Liver (tissue), 9 donors: Measurements from ENCODE around the gene TECTA. TPM values are rescaled to one million over a fixed set of nuclear protein-coding genes. Genes with fewer than 3 reads are reported as not detected.

Experiments used
- DNase-seq: peaks from one replicate; pipeline ENCODE4 v3.0.0-alpha.2; 2017; ENCODE audit warnings: low spot score
- H3K27ac ChIP-seq, 2 donors: one replicate each; pipeline ENCODE4 v1.7.0; 2013; ENCODE audit warnings: inconsistent platforms in 2 of 2, low read length in 2 of 2, control low read depth in 1 of 2, low read depth in 1 of 2, mild to moderate bottlenecking in 1 of 2
- H3K27me3 ChIP-seq, 4 donors: one replicate each; pipeline versions ENCODE4 v1.6.1 to v1.7.0; 2013; ENCODE audit warnings: low read length in 3 of 4, inconsistent platforms in 1 of 4, mild to moderate bottlenecking in 1 of 4, moderate library complexity in 1 of 4; ENCODE audit not compliant: control insufficient read depth in 4 of 4, insufficient read depth in 4 of 4
- H3K36me3 ChIP-seq, 4 donors: one replicate each; pipeline versions ENCODE4 v1.6.1 to v1.7.0; 2013; ENCODE audit warnings: low read length in 3 of 4, mild to moderate bottlenecking in 3 of 4, low read depth in 1 of 4, moderate library complexity in 1 of 4; ENCODE audit not compliant: control insufficient read depth in 4 of 4, insufficient read depth in 3 of 4
- H3K4me1 ChIP-seq, 4 donors: one replicate each; pipeline versions ENCODE4 v1.6.1 to v1.7.0; 2013; ENCODE audit warnings: low read length in 3 of 4, mild to moderate bottlenecking in 3 of 4, moderate library complexity in 1 of 4; ENCODE audit not compliant: control insufficient read depth in 4 of 4, insufficient read depth in 4 of 4
- H3K4me3 ChIP-seq, 3 donors: one replicate each; pipeline versions ENCODE4 v1.6.1 to v1.7.0; 2013; ENCODE audit warnings: low read length in 3 of 3, control low read depth in 1 of 3, low read depth in 1 of 3, mild to moderate bottlenecking in 1 of 3
- H3K9ac ChIP-seq, 2 donors: one replicate each; pipeline ENCODE4 v1.7.0; 2013; ENCODE audit warnings: low read length in 2 of 2, mild to moderate bottlenecking in 2 of 2, moderate library complexity in 2 of 2, control low read depth in 1 of 2, low read depth in 1 of 2
- H3K9me3 ChIP-seq, 4 donors: one replicate each; pipeline versions ENCODE4 v1.6.1 to v1.7.0; 2013; ENCODE audit warnings: low read length in 3 of 4; ENCODE audit not compliant: control insufficient read depth in 4 of 4
- EGR1 ChIP-seq, 2 donors: IDR thresholded peaks; 2 replicates each; pipeline ENCODE4 v1.6.1; 2016 to 2018; ENCODE audit warnings: antibody characterized with exemption in 2 of 2, low read depth in 2 of 2
- FOXA1 ChIP-seq: IDR thresholded peaks from 2 replicates; pipeline ENCODE4 v1.6.1; 2016; ENCODE audit warnings: antibody characterized with exemption
- GABPA ChIP-seq, 2 donors: IDR thresholded peaks in 1 of 2; conservative IDR thresholded peaks in 1 of 2; 2 replicates each; pipeline ENCODE4 v1.6.1; 2016; ENCODE audit warnings: antibody characterized with exemption in 2 of 2, mild to moderate bottlenecking in 1 of 2, moderate library complexity in 1 of 2
- HNF4A ChIP-seq, 2 donors: conservative IDR thresholded peaks; 2 replicates each; pipeline ENCODE4 v1.6.1; 2016; ENCODE audit warnings: antibody characterized with exemption in 2 of 2, mild to moderate bottlenecking in 2 of 2
- HNF4G ChIP-seq: IDR thresholded peaks from 2 replicates; pipeline ENCODE4 v1.6.1; 2016; ENCODE audit warnings: antibody characterized with exemption
- JUND ChIP-seq, 2 donors: IDR thresholded peaks; 2 replicates each; pipeline ENCODE4 v1.6.1; 2016; ENCODE audit warnings: antibody characterized with exemption in 2 of 2
- NR2F2 ChIP-seq: IDR thresholded peaks from 2 replicates; pipeline ENCODE4 v1.6.1; 2016; ENCODE audit warnings: antibody characterized with exemption
- RAD21 ChIP-seq, 2 donors: IDR thresholded peaks; 2 replicates each; pipeline ENCODE4 v1.6.1; 2016; ENCODE audit warnings: antibody characterized with exemption in 2 of 2, mild to moderate bottlenecking in 2 of 2
- SP1 ChIP-seq: IDR thresholded peaks from 2 replicates; pipeline ENCODE4 v1.6.1; 2018; ENCODE audit warnings: antibody characterized with exemption, mild to moderate bottlenecking
- TAF1 ChIP-seq: conservative IDR thresholded peaks from 2 replicates; pipeline ENCODE4 v1.6.1; 2016; ENCODE audit warnings: antibody characterized with exemption, mild to moderate bottlenecking
- YY1 ChIP-seq: IDR thresholded peaks from 2 replicates; pipeline ENCODE4 v1.6.1; 2016; ENCODE audit warnings: antibody characterized with exemption, mild to moderate bottlenecking
- WGBS: extraction: QIAGEN DNeasy Blood & Tissue Kit; methylation state at CpG from one replicate; pipeline ENCODE4 v1.1.7; 2013; 5-methylcytosine and 5-hydroxymethylcytosine counted together
- polyA plus RNA-seq, 2 donors: library from polyadenylated mRNA; stranded (reverse) in 1 of 2; unstranded in 1 of 2; fragments of 200-250 nt in 1 of 2; fragments of >200 nt in 1 of 2; fragmentation: Nextera tagmentation in 1 of 2; extraction: Ambion mirVana in 1 of 2; gene quantifications; one replicate each; pipeline versions ENCODE4 v1.2.1 to v1.2.3, GENCODE V29; 2013 to 2015
- total RNA-seq, 2 donors: library from RNA; depleted of rRNA; stranded (reverse); fragments of >200 nt; gene quantifications; one replicate each; pipeline ENCODE4 v1.2.3, GENCODE V29; 2014
- TF ChIP-seq, protein P1 (sequence below): IDR thresholded peaks from 2 replicates; pipeline ENCODE4 v1.6.1; 2016; ENCODE audit warnings: antibody characterized with exemption
- TF ChIP-seq, protein P2 (sequence below): IDR thresholded peaks from 2 replicates; pipeline ENCODE4 v1.6.1; 2016; ENCODE audit warnings: antibody characterized with exemption
- TF ChIP-seq, protein P3 (sequence below): fragments of 150-350 bp; IDR thresholded peaks from 2 replicates; pipeline ENCODE4 v1.5.1; 2017; ENCODE audit warnings: improper control_type of control experiment, low read depth, low read length; ENCODE audit not compliant: missing input control
- TF ChIP-seq, protein P4 (sequence below): IDR thresholded peaks from 2 replicates; pipeline ENCODE4 v1.6.1; 2016; ENCODE audit warnings: antibody characterized with exemption
- TF ChIP-seq, protein P5 (sequence below): IDR thresholded peaks from 2 replicates; pipeline ENCODE4 v1.6.1; 2016; ENCODE audit warnings: antibody characterized with exemption, mild to moderate bottlenecking
- donor health status: healthy.
- donor health status: healthy.
- donor health status: healthy.
- donor health status: healthy.
- donor health status: healthy.

Gene TECTA, protein sequence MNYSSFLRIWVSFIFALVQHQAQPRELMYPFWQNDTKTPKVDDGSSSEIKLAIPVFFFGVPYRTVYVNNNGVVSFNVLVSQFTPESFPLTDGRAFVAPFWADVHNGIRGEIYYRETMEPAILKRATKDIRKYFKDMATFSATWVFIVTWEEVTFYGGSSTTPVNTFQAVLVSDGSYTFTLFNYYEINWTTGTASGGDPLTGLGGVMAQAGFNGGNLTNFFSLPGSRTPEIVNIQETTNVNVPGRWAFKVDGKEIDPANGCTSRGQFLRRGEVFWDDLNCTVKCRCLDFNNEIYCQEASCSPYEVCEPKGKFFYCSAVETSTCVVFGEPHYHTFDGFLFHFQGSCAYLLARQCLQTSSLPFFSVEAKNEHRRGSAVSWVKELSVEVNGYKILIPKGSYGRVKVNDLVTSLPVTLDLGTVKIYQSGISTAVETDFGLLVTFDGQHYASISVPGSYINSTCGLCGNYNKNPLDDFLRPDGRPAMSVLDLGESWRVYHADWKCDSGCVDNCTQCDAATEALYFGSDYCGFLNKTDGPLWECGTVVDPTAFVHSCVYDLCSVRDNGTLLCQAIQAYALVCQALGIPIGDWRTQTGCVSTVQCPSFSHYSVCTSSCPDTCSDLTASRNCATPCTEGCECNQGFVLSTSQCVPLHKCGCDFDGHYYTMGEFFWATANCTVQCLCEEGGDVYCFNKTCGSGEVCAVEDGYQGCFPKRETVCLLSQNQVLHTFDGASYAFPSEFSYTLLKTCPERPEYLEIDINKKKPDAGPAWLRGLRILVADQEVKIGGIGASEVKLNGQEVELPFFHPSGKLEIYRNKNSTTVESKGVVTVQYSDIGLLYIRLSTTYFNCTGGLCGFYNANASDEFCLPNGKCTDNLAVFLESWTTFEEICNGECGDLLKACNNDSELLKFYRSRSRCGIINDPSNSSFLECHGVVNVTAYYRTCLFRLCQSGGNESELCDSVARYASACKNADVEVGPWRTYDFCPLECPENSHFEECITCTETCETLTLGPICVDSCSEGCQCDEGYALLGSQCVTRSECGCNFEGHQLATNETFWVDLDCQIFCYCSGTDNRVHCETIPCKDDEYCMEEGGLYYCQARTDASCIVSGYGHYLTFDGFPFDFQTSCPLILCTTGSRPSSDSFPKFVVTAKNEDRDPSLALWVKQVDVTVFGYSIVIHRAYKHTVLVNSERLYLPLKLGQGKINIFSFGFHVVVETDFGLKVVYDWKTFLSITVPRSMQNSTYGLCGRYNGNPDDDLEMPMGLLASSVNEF (N-terminal part only)
- total RNA-seq (1 to 10 TPM in 1 of 2 donors, under 1 TPM in 1; 0.93 to 2.4 TPM), polyA plus RNA-seq (under 1 TPM; 0.46 to 0.52 TPM)

DNA sequence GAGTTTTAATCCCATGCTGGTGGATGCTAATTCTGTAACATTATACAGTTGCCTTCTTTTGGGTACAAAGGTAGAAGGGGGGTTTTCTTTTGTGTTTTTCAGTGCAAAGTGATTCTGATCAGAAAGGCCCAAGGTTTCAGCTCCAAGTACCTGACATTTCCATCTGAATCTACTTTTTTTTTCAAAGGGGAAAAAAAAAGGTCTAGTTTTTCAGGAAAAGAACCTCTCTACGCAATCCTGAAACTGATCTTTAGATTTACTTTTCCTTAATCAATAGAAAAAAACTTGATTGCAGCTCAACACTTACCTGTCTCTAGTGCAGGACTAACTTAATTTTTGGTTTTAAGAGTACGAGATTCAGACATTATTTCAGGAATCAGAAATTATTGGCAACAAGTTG is at the start of gene TECTA:
TSS of gene TECTA (plus strand) at position 301 of the 400 bp plus-strand sequence. CDS start 1,423 bp downstream, outside the sequence.
- Histone ChIP-seq H3K4me3 (no peak within 1 kb of the TSS), H3K9ac (no peak within 1 kb of the TSS), H3K9me3 (no peaks in the 10 kb centered on the region), H3K27ac (no peak within 1 kb of the TSS), H3K36me3 (peaks cover 0 to 2% (median 0%) of the 10 kb centered on the region in 4 donors), H3K27me3 (no peaks in the 10 kb centered on the region), H3K4me1 (no peaks in the 10 kb centered on the region)
- DNase-seq: no peak
- no peak for TF ChIP-seq HNF4G
- TF ChIP-seq, protein P1, sequence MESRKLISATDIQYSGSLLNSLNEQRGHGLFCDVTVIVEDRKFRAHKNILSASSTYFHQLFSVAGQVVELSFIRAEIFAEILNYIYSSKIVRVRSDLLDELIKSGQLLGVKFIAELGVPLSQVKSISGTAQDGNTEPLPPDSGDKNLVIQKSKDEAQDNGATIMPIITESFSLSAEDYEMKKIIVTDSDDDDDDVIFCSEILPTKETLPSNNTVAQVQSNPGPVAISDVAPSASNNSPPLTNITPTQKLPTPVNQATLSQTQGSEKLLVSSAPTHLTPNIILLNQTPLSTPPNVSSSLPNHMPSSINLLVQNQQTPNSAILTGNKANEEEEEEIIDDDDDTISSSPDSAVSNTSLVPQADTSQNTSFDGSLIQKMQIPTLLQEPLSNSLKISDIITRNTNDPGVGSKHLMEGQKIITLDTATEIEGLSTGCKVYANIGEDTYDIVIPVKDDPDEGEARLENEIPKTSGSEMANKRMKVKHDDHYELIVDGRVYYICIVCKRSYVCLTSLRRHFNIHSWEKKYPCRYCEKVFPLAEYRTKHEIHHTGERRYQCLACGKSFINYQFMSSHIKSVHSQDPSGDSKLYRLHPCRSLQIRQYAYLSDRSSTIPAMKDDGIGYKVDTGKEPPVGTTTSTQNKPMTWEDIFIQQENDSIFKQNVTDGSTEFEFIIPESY: no peak
- TF ChIP-seq, protein P2, sequence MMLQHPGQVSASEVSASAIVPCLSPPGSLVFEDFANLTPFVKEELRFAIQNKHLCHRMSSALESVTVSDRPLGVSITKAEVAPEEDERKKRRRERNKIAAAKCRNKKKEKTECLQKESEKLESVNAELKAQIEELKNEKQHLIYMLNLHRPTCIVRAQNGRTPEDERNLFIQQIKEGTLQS: no peak
- TF ChIP-seq FOXA1: no peak
- TF ChIP-seq, protein P3, sequence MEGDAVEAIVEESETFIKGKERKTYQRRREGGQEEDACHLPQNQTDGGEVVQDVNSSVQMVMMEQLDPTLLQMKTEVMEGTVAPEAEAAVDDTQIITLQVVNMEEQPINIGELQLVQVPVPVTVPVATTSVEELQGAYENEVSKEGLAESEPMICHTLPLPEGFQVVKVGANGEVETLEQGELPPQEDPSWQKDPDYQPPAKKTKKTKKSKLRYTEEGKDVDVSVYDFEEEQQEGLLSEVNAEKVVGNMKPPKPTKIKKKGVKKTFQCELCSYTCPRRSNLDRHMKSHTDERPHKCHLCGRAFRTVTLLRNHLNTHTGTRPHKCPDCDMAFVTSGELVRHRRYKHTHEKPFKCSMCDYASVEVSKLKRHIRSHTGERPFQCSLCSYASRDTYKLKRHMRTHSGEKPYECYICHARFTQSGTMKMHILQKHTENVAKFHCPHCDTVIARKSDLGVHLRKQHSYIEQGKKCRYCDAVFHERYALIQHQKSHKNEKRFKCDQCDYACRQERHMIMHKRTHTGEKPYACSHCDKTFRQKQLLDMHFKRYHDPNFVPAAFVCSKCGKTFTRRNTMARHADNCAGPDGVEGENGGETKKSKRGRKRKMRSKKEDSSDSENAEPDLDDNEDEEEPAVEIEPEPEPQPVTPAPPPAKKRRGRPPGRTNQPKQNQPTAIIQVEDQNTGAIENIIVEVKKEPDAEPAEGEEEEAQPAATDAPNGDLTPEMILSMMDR: no peak
- no peak for TF ChIP-seq HNF4A (conservative IDR thresholded peaks at IDR 0.05)
- no peak for TF ChIP-seq JUND (IDR thresholded peaks at IDR 0.05)
- no peak for TF ChIP-seq SP1
- no peak for TF ChIP-seq RAD21 (IDR thresholded peaks at IDR 0.05)
- TF ChIP-seq YY1: no peak
- TF ChIP-seq GABPA (IDR thresholded peaks at IDR 0.05 in 1 of 2, conservative IDR thresholded peaks at IDR 0.05 in 1 of 2): no peak
- TF ChIP-seq, protein P4, sequence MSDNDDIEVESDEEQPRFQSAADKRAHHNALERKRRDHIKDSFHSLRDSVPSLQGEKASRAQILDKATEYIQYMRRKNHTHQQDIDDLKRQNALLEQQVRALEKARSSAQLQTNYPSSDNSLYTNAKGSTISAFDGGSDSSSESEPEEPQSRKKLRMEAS: no peak
- TF ChIP-seq TAF1: no peak
- TF ChIP-seq NR2F2: no peak
- TF ChIP-seq EGR1 (IDR thresholded peaks at IDR 0.05; ENCODE audit: low read depth in 2 of 2): no peak
- WGBS: 96% methylated on average over 2 of the region's 2 CpGs

DNA sequence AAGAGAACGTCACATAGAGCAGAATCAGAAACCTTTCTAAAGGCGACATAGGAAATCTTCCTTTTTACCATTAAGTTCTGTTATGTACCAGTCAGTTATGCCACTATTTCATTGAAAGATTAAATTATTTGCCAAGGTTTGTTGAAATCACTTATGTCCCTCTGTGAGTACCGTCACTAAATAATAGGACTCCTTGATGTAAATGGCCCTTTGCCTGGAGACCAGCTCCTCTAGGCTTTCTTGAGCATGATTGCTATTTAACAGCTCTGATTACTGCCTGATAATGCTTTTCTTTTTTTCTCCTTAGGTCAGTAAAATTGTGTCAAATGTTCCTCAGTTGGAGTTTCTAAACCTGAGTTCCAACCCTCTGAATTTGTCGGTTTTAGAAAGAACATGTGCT is 47.8 kb upstream of the TECTA start:
- 97% methylated on average over 4 of the region's 4 CpGs for WGBS
- Histone ChIP-seq H3K36me3 (peaks cover 0 to 28% (median 20%) of the 10 kb centered on the region in 4 donors), H3K27ac (no peak overlapping the region)
- TF ChIP-seq JUND (IDR thresholded peaks at IDR 0.05) (no peak), EGR1 (IDR thresholded peaks at IDR 0.05; ENCODE audit: low read depth in 2 of 2) (no peak), RAD21 (IDR thresholded peaks at IDR 0.05) (no peak), GABPA (IDR thresholded peaks at IDR 0.05 in 1 of 2, conservative IDR thresholded peaks at IDR 0.05 in 1 of 2) (no peak), SP1 (no peak), NR2F2 (no peak), HNF4G (no peak), TAF1 (no peak), HNF4A (conservative IDR thresholded peaks at IDR 0.05) (no peak)
- TF ChIP-seq, protein P2: no peak
- TF ChIP-seq, protein P1: no peak
- TF ChIP-seq, protein P5, sequence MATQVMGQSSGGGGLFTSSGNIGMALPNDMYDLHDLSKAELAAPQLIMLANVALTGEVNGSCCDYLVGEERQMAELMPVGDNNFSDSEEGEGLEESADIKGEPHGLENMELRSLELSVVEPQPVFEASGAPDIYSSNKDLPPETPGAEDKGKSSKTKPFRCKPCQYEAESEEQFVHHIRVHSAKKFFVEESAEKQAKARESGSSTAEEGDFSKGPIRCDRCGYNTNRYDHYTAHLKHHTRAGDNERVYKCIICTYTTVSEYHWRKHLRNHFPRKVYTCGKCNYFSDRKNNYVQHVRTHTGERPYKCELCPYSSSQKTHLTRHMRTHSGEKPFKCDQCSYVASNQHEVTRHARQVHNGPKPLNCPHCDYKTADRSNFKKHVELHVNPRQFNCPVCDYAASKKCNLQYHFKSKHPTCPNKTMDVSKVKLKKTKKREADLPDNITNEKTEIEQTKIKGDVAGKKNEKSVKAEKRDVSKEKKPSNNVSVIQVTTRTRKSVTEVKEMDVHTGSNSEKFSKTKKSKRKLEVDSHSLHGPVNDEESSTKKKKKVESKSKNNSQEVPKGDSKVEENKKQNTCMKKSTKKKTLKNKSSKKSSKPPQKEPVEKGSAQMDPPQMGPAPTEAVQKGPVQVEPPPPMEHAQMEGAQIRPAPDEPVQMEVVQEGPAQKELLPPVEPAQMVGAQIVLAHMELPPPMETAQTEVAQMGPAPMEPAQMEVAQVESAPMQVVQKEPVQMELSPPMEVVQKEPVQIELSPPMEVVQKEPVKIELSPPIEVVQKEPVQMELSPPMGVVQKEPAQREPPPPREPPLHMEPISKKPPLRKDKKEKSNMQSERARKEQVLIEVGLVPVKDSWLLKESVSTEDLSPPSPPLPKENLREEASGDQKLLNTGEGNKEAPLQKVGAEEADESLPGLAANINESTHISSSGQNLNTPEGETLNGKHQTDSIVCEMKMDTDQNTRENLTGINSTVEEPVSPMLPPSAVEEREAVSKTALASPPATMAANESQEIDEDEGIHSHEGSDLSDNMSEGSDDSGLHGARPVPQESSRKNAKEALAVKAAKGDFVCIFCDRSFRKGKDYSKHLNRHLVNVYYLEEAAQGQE: no peak

More for the DNA sequence above, 47.8 kb upstream of the TECTA start:
- H3K9me3 ChIP-seq: no peaks in the 10 kb centered on the region
- H3K4me3 ChIP-seq: no peak overlapping the region
- no peak for DNase-seq
- H3K4me1 ChIP-seq: peaks cover 0 to 5% (median 0%) of the 10 kb centered on the region in 4 donors
- H3K9ac ChIP-seq: no peak overlapping the region
- H3K27me3 ChIP-seq: no peaks in the 10 kb centered on the region
